Glutamatergic neuron (in vitro differentiated cells): ENCODE data around the gene UTP11. TPM values are rescaled to one million over a fixed set of nuclear protein-coding genes. Genes with fewer than 3 reads are reported as not detected.

Source experiments
- DNase-seq: peaks from one replicate; pipeline ENCODE4 v3.0.0; 2022
- H3K27ac Mint-ChIP-seq: one replicate; pipeline ENCODE4 v1.8.0; 2020; ENCODE audit warnings: mild to moderate bottlenecking, mixed read lengths, inconsistent platforms; ENCODE audit not compliant: unreplicated experiment
- H3K27me3 Mint-ChIP-seq: one replicate; pipeline ENCODE4 v1.8.0; 2020; ENCODE audit warnings: mild to moderate bottlenecking, moderate library complexity, mixed read lengths, inconsistent platforms; ENCODE audit not compliant: unreplicated experiment
- H3K36me3 Mint-ChIP-seq: one replicate; pipeline ENCODE4 v1.8.0; 2020; ENCODE audit warnings: mild to moderate bottlenecking, mixed read lengths, inconsistent platforms; ENCODE audit not compliant: unreplicated experiment
- H3K4me1 Mint-ChIP-seq: one replicate; pipeline ENCODE4 v1.8.0; 2020; ENCODE audit warnings: mild to moderate bottlenecking, low read depth, mixed read lengths, inconsistent platforms; ENCODE audit not compliant: unreplicated experiment
- H3K4me3 Mint-ChIP-seq: one replicate; pipeline ENCODE4 v1.8.0; 2020; ENCODE audit warnings: mild to moderate bottlenecking, mixed read lengths, inconsistent platforms; ENCODE audit not compliant: unreplicated experiment
- H3K9me3 Mint-ChIP-seq: one replicate; pipeline ENCODE4 v1.8.0; 2020; ENCODE audit warnings: mild to moderate bottlenecking, moderate library complexity, mixed read lengths, inconsistent platforms; ENCODE audit not compliant: unreplicated experiment
- CTCF ChIP-seq: fragments of 200-600 bp; sonication (generic); IDR thresholded peaks from one replicate; pipeline ENCODE4 v1.5.0; 2021; ENCODE audit not compliant: partially characterized antibody, unreplicated experiment
- total RNA-seq: library from RNA; stranded (reverse); fragmentation: NEBNext Ultra II Directional; extraction: Animal tissue kit (Norgen Biotek cat#: 25700); gene quantifications from one replicate; pipeline ENCODE4 v1.2.1, GENCODE V29; 2021; ENCODE audit not compliant: unreplicated experiment

The UTP11 gene
- total RNA-seq, 1 donor from 2014 or later = 34.6 TPM

GRCh38 chr1:38041936-38042834 lies 29.7 kb downstream of the UTP11 start:
- no peak for TF ChIP-seq CTCF
- Mint-ChIP-seq H3K4me3 (peak overlapping the region; percentile 72), H3K27ac (no peak overlapping the region), H3K36me3 (no peaks in the 10 kb centered on the region), H3K27me3 (peaks cover 19% of the 10 kb centered on the region), H3K4me1 (peaks cover 16% of the 10 kb centered on the region), H3K9me3 (peaks cover 3% of the 10 kb centered on the region)
- no peak for DNase-seq

GRCh38 chr1:38043036-38043747 lies 30.7 kb downstream of the UTP11 start:
- TF ChIP-seq CTCF = no peak
- H3K4me1 Mint-ChIP-seq = peaks cover 16% of the 10 kb centered on the region
- H3K27ac Mint-ChIP-seq = peak overlapping the region; percentile 22
- DNase-seq = no peak
- H3K27me3 Mint-ChIP-seq = peaks cover 26% of the 10 kb centered on the region
- H3K4me3 Mint-ChIP-seq = peak overlapping the region; percentile 72
- H3K9me3 Mint-ChIP-seq = peaks cover 3% of the 10 kb centered on the region
- H3K36me3 Mint-ChIP-seq = no peaks in the 10 kb centered on the region

GRCh38 chr1:38044221-38045215 lies 32.0 kb downstream of the UTP11 start:
- Mint-ChIP-seq H3K9me3 (peaks cover 7% of the 10 kb centered on the region), H3K27me3 (peaks cover 29% of the 10 kb centered on the region), H3K4me1 (peaks cover 11% of the 10 kb centered on the region), H3K4me3 (peak overlapping the region; percentile 92), H3K27ac (peak overlapping the region; percentile 55), H3K36me3 (no peaks in the 10 kb centered on the region)
- no peak for TF ChIP-seq CTCF
- no peak for DNase-seq

GRCh38 chr1:38045401-38046332 lies 33.1 kb downstream of the UTP11 start:
- TF ChIP-seq CTCF = no peak
- H3K27ac Mint-ChIP-seq = no peak overlapping the region
- no peaks in the 10 kb centered on the region for H3K36me3 Mint-ChIP-seq
- H3K9me3 Mint-ChIP-seq = peaks cover 7% of the 10 kb centered on the region
- peaks cover 15% of the 10 kb centered on the region for H3K4me1 Mint-ChIP-seq
- H3K4me3 Mint-ChIP-seq = peak overlapping the region; percentile 77
- DNase-seq = peak; percentile 70
- H3K27me3 Mint-ChIP-seq = peaks cover 25% of the 10 kb centered on the region
